Sigmoid colon (tissue), 7 donors: ENCODE measurements around the gene CC2D2A. TPM values are rescaled to one million over a fixed set of nuclear protein-coding genes. Genes with fewer than 3 reads are reported as not detected.

Source experiments
- DNase-seq: peaks from one replicate; pipeline ENCODE4 v3.0.0-alpha.2; 2019
- H3K27ac ChIP-seq, 4 donors: fragments of 200-600 bp; sonication (generic); one replicate each; pipeline ENCODE4 v1.5.1; 2016 to 2019; ENCODE audit warnings: mild to moderate bottlenecking in 1 of 4
- H3K27me3 ChIP-seq, 3 donors: fragments of 200-600 bp; sonication (generic); one replicate each; pipeline ENCODE4 v1.5.1; 2019; ENCODE audit warnings: mild to moderate bottlenecking in 1 of 3
- H3K36me3 ChIP-seq, 4 donors: fragments of 200-600 bp; sonication (generic); one replicate each; pipeline ENCODE4 v1.5.1; 2016 to 2019
- H3K4me1 ChIP-seq, 4 donors: fragments of 200-600 bp; sonication (generic); one replicate each; pipeline ENCODE4 v1.5.1; 2017 to 2019
- H3K4me3 ChIP-seq, 4 donors: fragments of 200-600 bp; sonication (generic); one replicate each; pipeline ENCODE4 v1.5.1; 2017 to 2019; ENCODE audit warnings: mild to moderate bottlenecking in 2 of 4, moderate library complexity in 1 of 4
- H3K9me3 ChIP-seq, 4 donors: fragments of 200-600 bp in 3 of 4; sonication (generic) in 3 of 4; one replicate each; pipeline versions ENCODE4 v1.5.1 to v1.6.1; 2013 to 2019
- EP300 ChIP-seq, 4 donors: sonication (generic); formaldehyde crosslinking; IDR thresholded peaks; one replicate each; pipeline ENCODE4 v1.6.1; 2017; ENCODE audit warnings: antibody characterized with exemption in 4 of 4
- POLR2A ChIP-seq, 2 donors: fragments of 450-650 bp; IDR thresholded peaks; one replicate each; pipeline ENCODE4 v1.6.1; 2016; ENCODE audit warnings: antibody characterized with exemption in 2 of 2, mild to moderate bottlenecking in 2 of 2, moderate library complexity in 2 of 2
- POLR2AphosphoS5 ChIP-seq, 4 donors: sonication (generic); formaldehyde crosslinking; IDR thresholded peaks; one replicate each; pipeline ENCODE4 v1.6.1; 2017; ENCODE audit warnings: antibody characterized with exemption in 4 of 4
- WGBS, 2 donors: extraction: QIAGEN DNeasy Blood & Tissue Kit; methylation state at CpG; one replicate each; pipeline ENCODE4 v1.1.7; 2013; 5-methylcytosine and 5-hydroxymethylcytosine counted together
- intact Hi-C: fragments of 100-400 bp; cut with DNase I; formaldehyde crosslinking; loops from one replicate; pipeline ENCODE4 v1.15.1; 2023
- polyA plus RNA-seq, 3 donors: library from polyadenylated mRNA; stranded (reverse); fragments of 200-250 nt; gene quantifications; one replicate each; pipeline ENCODE4 v1.2.3, GENCODE V29; 2013
- total RNA-seq, 4 donors: library from RNA; depleted of rRNA; stranded (reverse); fragments of >200 nt; gene quantifications; one replicate each; pipeline ENCODE4 v1.1.0, GENCODE V29; 2016
- TF ChIP-seq, protein P1 (sequence below), 4 experiments: fragments of 450-650 bp in 3 of 4; fragments of 200-600 bp in 1 of 4; IDR thresholded peaks; one replicate each; pipeline ENCODE4 v1.5.1; 2016 to 2019; ENCODE audit warnings: antibody characterized with exemption in 4 of 4, mild to moderate bottlenecking in 3 of 4, moderate library complexity in 2 of 4
- donor health status: healthy with polysubstance abuse.
- donor health status: Bipolar disorder and iron deficiency.
- donor health status: healthy.

CC2D2A gene
- total and polyA plus RNA-seq, 7 donors, result 2.5 to 113 (median 41.0) TPM

DNA sequence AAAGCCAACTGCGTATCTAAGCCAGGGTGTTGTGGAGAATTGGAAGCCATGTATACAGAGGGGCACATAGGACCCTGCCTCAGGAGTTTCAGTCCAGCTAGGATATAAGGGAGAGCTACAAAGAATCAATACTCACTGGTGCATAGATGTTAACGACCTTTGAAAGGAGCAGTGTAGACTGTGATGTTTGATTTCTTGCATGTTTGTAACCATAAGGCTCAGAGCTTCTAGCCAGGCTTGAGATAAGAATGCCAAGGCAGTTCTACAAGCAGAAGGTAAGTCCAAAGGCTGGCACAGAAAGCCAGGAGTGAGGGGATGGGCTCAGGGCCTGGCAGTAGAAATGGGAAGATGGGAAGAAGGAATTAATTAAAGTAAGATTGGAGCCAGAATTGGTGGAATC is 75.7 kb downstream of the CC2D2A start:
- TF ChIP-seq, protein P1, sequence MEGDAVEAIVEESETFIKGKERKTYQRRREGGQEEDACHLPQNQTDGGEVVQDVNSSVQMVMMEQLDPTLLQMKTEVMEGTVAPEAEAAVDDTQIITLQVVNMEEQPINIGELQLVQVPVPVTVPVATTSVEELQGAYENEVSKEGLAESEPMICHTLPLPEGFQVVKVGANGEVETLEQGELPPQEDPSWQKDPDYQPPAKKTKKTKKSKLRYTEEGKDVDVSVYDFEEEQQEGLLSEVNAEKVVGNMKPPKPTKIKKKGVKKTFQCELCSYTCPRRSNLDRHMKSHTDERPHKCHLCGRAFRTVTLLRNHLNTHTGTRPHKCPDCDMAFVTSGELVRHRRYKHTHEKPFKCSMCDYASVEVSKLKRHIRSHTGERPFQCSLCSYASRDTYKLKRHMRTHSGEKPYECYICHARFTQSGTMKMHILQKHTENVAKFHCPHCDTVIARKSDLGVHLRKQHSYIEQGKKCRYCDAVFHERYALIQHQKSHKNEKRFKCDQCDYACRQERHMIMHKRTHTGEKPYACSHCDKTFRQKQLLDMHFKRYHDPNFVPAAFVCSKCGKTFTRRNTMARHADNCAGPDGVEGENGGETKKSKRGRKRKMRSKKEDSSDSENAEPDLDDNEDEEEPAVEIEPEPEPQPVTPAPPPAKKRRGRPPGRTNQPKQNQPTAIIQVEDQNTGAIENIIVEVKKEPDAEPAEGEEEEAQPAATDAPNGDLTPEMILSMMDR (IDR thresholded peaks at IDR 0.05), result no peak
- TF ChIP-seq POLR2A (IDR thresholded peaks at IDR 0.05) (no peak), POLR2AphosphoS5 (IDR thresholded peaks at IDR 0.05) (no peak), EP300 (IDR thresholded peaks at IDR 0.05) (no peak)
- intact Hi-C loops, result no loop called here
- no peak overlapping the region for H3K27ac ChIP-seq
- no peak for DNase-seq
- H3K36me3 ChIP-seq, result peaks cover 0 to 70% (median 8%) of the 10 kb centered on the region in 4 donors
- H3K27me3 ChIP-seq, result no peaks in the 10 kb centered on the region
- H3K4me3 ChIP-seq, result no peak overlapping the region
- no peaks in the 10 kb centered on the region for H3K4me1 ChIP-seq
- WGBS, 2 donors, result 86 to 88% methylated on average over 2 of the region's 2 CpGs
- H3K9me3 ChIP-seq, result no peaks in the 10 kb centered on the region

DNA sequence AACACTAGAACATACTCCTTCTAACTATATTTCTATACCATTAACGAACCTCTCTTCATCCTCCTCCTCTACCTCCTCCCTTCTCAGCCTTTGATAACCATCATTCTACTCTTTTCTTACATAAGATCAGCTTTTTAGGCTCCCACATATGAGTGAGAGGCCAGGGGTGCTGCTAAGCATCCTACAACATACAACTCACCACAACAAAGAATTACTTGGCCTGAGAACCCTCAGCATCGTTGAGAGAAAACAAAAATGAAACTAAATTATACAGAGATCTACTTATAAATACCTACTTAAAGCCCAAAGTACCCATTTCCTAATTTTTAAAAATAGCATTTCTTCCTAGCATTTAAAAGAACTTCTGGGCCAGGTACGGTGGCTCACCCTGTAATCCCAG is 77.7 kb downstream of the CC2D2A start:
- Histone ChIP-seq H3K9me3 (no peaks in the 10 kb centered on the region), H3K27ac (no peak overlapping the region), H3K36me3 (peaks cover 0 to 65% (median 3%) of the 10 kb centered on the region in 4 donors), H3K4me3 (no peak overlapping the region), H3K27me3 (no peaks in the 10 kb centered on the region), H3K4me1 (no peaks in the 10 kb centered on the region)
- 53 to 66% methylated on average over 3 of the region's 3 CpGs for WGBS, 2 donors
- DNase-seq, result no peak
- intact Hi-C loops, result no loop called here
- TF ChIP-seq POLR2AphosphoS5 (IDR thresholded peaks at IDR 0.05) (no peak), EP300 (IDR thresholded peaks at IDR 0.05) (no peak), POLR2A (IDR thresholded peaks at IDR 0.05) (no peak)
- TF ChIP-seq, protein P1 (IDR thresholded peaks at IDR 0.05), result no peak

DNA sequence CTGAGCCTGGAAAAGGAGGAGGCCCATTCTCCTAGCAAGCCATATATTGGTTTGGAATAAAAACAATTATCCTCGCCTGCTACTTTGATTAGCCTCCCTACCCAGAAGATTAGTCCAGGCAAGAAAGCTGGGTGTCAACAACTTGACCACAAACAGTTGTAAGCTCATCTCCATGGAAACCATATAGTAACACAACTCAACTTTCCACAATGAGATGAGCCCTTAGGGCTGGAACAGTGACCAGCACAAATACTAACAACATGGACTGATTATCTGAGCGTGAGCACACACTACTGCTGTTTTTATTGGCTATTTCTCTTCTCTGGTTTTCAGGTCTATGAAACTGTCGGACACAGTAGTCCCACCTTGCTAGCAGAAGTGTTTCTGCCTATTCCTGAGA is 80.8 kb downstream of the CC2D2A start:
- TF ChIP-seq POLR2A (IDR thresholded peaks at IDR 0.05), result no peak
- TF ChIP-seq EP300 (IDR thresholded peaks at IDR 0.05), result no peak
- TF ChIP-seq, protein P1 (IDR thresholded peaks at IDR 0.05), result no peak
- no peak for TF ChIP-seq POLR2AphosphoS5 (IDR thresholded peaks at IDR 0.05)
- DNase-seq, result no peak
- H3K4me1 ChIP-seq, result no peaks in the 10 kb centered on the region
- no peaks in the 10 kb centered on the region for H3K9me3 ChIP-seq
- peaks cover 4 to 65% (median 19%) of the 10 kb centered on the region in 4 donors for H3K36me3 ChIP-seq
- no peaks in the 10 kb centered on the region for H3K27me3 ChIP-seq
- H3K4me3 ChIP-seq, result no peak overlapping the region
- no peak overlapping the region for H3K27ac ChIP-seq
- intact Hi-C loops, result no loop called here
- 93 to 95% methylated on average over 3 of the region's 3 CpGs for WGBS, 2 donors

DNA sequence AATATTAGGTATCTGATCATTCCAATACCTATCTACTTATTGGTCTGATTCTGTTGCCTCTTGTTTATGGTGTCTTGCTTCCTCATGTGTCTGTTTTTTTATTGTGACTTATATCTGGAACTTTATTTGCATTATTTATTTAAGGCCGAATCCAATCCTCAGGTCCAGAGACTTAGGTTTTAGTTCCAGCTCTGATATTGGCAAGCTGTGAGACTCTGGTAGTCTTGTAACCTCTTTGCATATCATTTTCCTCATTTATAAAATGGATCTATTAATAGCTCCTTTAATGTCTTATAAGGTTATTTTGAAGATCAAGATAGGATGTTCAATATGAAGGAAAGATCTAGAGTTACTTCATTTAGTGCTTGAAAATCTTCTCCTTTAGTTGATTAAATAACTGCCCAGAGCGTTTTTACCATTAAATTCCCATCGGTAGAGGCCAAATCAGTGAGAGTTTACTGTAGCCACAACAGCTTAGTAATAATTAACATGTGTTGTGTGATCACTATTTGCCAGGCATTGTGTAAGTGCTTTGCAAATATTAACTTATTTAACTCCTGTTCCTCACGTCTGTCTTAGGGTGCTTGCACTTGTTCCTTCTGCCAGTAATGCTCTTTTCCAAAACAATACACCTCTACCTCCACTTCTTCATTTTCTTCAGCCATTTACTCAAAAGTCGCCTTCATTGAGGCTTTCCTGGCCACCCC is 82.2 kb downstream of the CC2D2A start:
- intact Hi-C loops, result no loop called here
- no peak for TF ChIP-seq POLR2A (IDR thresholded peaks at IDR 0.05)
- no peak for TF ChIP-seq EP300 (IDR thresholded peaks at IDR 0.05)
- no peak for TF ChIP-seq POLR2AphosphoS5 (IDR thresholded peaks at IDR 0.05)
- TF ChIP-seq, protein P1 (IDR thresholded peaks at IDR 0.05), result no peak
- peaks cover 0 to 67% (median 28%) of the 10 kb centered on the region in 4 donors for H3K36me3 ChIP-seq
- no peaks in the 10 kb centered on the region for H3K27me3 ChIP-seq
- DNase-seq, result no peak
- no peak overlapping the region for H3K4me3 ChIP-seq
- H3K27ac ChIP-seq, result no peak overlapping the region
- H3K9me3 ChIP-seq, result no peaks in the 10 kb centered on the region
- no peaks in the 10 kb centered on the region for H3K4me1 ChIP-seq
- WGBS, 2 donors, result 36 to 78% methylated on average over 5 of the region's 5 CpGs
